ENCODE data around the gene GRIN2A. TPM values are rescaled to one million over a fixed set of nuclear protein-coding genes. Genes with fewer than 3 reads are reported as not detected.
A peak's percentile ranks its signal among the peaks of the same experiment; 100 is the strongest.

Gene GRIN2A
- total and polyA plus RNA-seq, 2 of the 8 experiments (the other 6 are each of a cell fraction or from before 2014, with no cell fraction given) = 0.18 to 1.8 TPM

GRCh38 chr16:9969580-9969979 is 212.6 kb downstream of the GRIN2A start:
- Histone ChIP-seq H3K18ac (ENCODE audit: extremely low read depth, low read length) (no peak overlapping the region), H4K5ac (ENCODE audit: insufficient read length, low read depth, low read length) (no peak overlapping the region), H2BK5ac (ENCODE audit: low read depth, low read length) (no peak overlapping the region), H4K20me1 (replicated peaks in 1 of 2; ENCODE audit: control insufficient read depth in 1 of 2, insufficient read depth in 2 of 2, low read length in 2 of 2) (no peaks in the 10 kb centered on the region), H4K8ac (ENCODE audit: extremely low read depth, insufficient read depth, low read length) (no peak overlapping the region), H3K79me2 (ENCODE audit: control insufficient read depth in 1 of 2, insufficient read depth in 2 of 2, low read length in 2 of 2) (no peaks in the 10 kb centered on the region), H3K27me3 (replicated peaks in 1 of 4; ENCODE audit: control insufficient read depth in 3 of 4, extremely low read depth in 1 of 4, insufficient read depth in 3 of 4, low read length in 3 of 4) (peaks cover 0 to 17% (median 4%) of the 10 kb centered on the region in 4 experiments; a peak in 3 of 7 replicates), H3K36me3 (ENCODE audit: control insufficient read depth in 2 of 4, insufficient read depth in 4 of 4, low read length in 3 of 4) (no peaks in the 10 kb centered on the region), H2BK120ac (replicated peaks; ENCODE audit: low read depth, low read length) (no peak overlapping the region), H3K4me1 (replicated peaks in 1 of 4; ENCODE audit: control insufficient read depth in 3 of 4, insufficient read depth in 4 of 4, low read length in 3 of 4) (peaks cover 0 to 3% (median 1%) of the 10 kb centered on the region in 4 experiments; a peak in 3 of 7 replicates), H2AFZ (ENCODE audit: low read length) (no peak overlapping the region), H2AK5ac (ENCODE audit: low read depth, low read length) (no peak overlapping the region), H4K91ac (replicated peaks; ENCODE audit: insufficient read length, low read length) (no peak overlapping the region), H3K9me3 (ENCODE audit: insufficient read depth in 2 of 2, low read depth in 1 of 2, low read length in 1 of 2) (peaks cover 0 to 2% of the 10 kb centered on the region in 2 experiments; a peak in 1 of 4 replicates), H3K79me1 (ENCODE audit: low read depth, low read length) (no peaks in the 10 kb centered on the region), H2BK20ac (ENCODE audit: low read length) (no peak overlapping the region), H3K4ac (replicated peaks; ENCODE audit: insufficient read length, low read depth, low read length) (no peak overlapping the region), H3K9ac (replicated peaks in 1 of 4; ENCODE audit: extremely low read depth in 1 of 4, low read depth in 3 of 4, low read length in 3 of 4) (no peak overlapping the region), H3K4me2 (ENCODE audit: insufficient read depth in 1 of 2, low read depth in 2 of 2, low read length in 2 of 2) (no peak overlapping the region), H2BK15ac (ENCODE audit: low read length) (no peak overlapping the region), H3K4me3 (ENCODE audit: extremely low read depth in 1 of 4, insufficient read depth in 2 of 4, low read depth in 3 of 4, low read length in 4 of 4) (no peak overlapping the region), H3K27ac (ENCODE audit: low read depth, low read length) (no peak overlapping the region), H3K14ac (ENCODE audit: insufficient read length) (no peak overlapping the region), H3K23ac (ENCODE audit: insufficient read length) (no peak overlapping the region), H2BK12ac (ENCODE audit: low read depth, low read length) (no peak overlapping the region), H3K23me2 (ENCODE audit: low read depth, low read length) (no peaks in the 10 kb centered on the region), H3K56ac (replicated peaks; ENCODE audit: insufficient read length, low read depth, low read length) (no peak overlapping the region)
- 94% methylated on average over 4 of the region's 4 CpGs; no CpG with 5 or more reads in 1 of the 2 experiments for WGBS, 2 experiments (ENCODE audit: extremely low coverage in 1 of 2, insufficient coverage in 1 of 2, insufficient read length in 1 of 2, insufficient replicate concordance in 2 of 2, low coverage in 1 of 2, low lambda C conversion rate in 2 of 2, missing lambda C conversion rate in 1 of 2)
- CTCF ChIA-PET (ENCODE audit: partially characterized antibody) = interaction anchor here (0.6 to 1.6 kb wide), 6 partner anchors 9 to 587 kb away, joined by 3 to 9 read pairs (median 3); no protein-coding TSS in a partner anchor
- TF ChIP-seq RAD21 (IDR thresholded peaks at IDR 0.05 in 1 of 2, conservative IDR thresholded peaks at IDR 0.05 in 1 of 2; ENCODE audit: low read depth in 2 of 2, low read length in 2 of 2) (peak; percentile 50 to 68), TAF7 (optimal IDR thresholded peaks at IDR 0.05; ENCODE audit: borderline replicate concordance, low read depth, low read length) (no peak), NRF1 (IDR thresholded peaks at IDR 0.05; ENCODE audit: low read depth, low read length) (no peak), KDM1A (IDR thresholded peaks at IDR 0.05; ENCODE audit: borderline replicate concordance, low read length) (no peak), CEBPB (IDR thresholded peaks at IDR 0.05; ENCODE audit: low read depth, low read length) (no peak), CTCF (IDR thresholded peaks at IDR 0.05; ENCODE audit: control extremely low read depth in 1 of 3, insufficient read depth in 1 of 3, low read depth in 1 of 3, low read length in 3 of 3) (peak; percentile 23 to 53 (median 38)), RBBP5 (IDR thresholded peaks at IDR 0.05; ENCODE audit: borderline replicate concordance, low read depth, low read length) (no peak), EP300 (IDR thresholded peaks at IDR 0.05; ENCODE audit: borderline replicate concordance in 1 of 2, low read depth in 2 of 2, low read length in 2 of 2) (no peak)
- peak; percentile 13 for FAIRE-seq
- POLR2A ChIA-PET (ENCODE audit: partially characterized antibody) = no interaction called here
- DNase-seq (ENCODE audit: low read depth in 1 of 2, low spot score in 2 of 2) = no peak
